Activated CD4-positive, alpha-beta memory T cell treated with anti-CD3 and anti-CD28 coated beads for 36 hours (primary cell): ENCODE results near the gene PRR5. TPM values are rescaled to one million over a fixed set of nuclear protein-coding genes. Genes with fewer than 3 reads are reported as not detected.
"Not testable (repeated sequence)": the region's sequence is repeated elsewhere in the genome, so short reads cannot be mapped to it uniquely, and the experiment has no call there.

Experiments
- CTCF ChIA-PET: fragments of 350-600 bp; sonication (Branson Sonifier 250); formaldehyde crosslinking; loops from one replicate; lab custom pipeline; 2021; ENCODE audit warnings: antibody characterized with exemption, inconsistent platforms; lab: Charles Lee
- POLR2A ChIA-PET: fragments of 350-600 bp; sonication (Branson Sonifier 250); formaldehyde crosslinking; loops from one replicate; lab custom pipeline; 2021; ENCODE audit warnings: antibody characterized with exemption; lab: Charles Lee
- DNase-seq: peaks from one replicate; pipeline ENCODE4 v3.0.0-alpha.2; 2020
- H3K27ac Mint-ChIP-seq: one replicate; pipeline ENCODE4 v1.8.0; 2021; ENCODE audit warnings: mixed read lengths
- H3K27me3 Mint-ChIP-seq: one replicate; pipeline ENCODE4 v1.8.0; 2021; ENCODE audit warnings: mixed read lengths
- H3K36me3 Mint-ChIP-seq: one replicate; pipeline ENCODE4 v1.8.0; 2021; ENCODE audit warnings: mixed read lengths
- H3K4me1 Mint-ChIP-seq: one replicate; pipeline ENCODE4 v1.8.0; 2021; ENCODE audit warnings: low read depth, mixed read lengths
- H3K4me3 Mint-ChIP-seq: one replicate; pipeline ENCODE4 v1.8.0; 2021; ENCODE audit warnings: mild to moderate bottlenecking, mixed read lengths
- H3K9me3 Mint-ChIP-seq: one replicate; pipeline ENCODE4 v1.8.0; 2021; ENCODE audit warnings: mixed read lengths
- intact Hi-C: fragments of 100-400 bp; cut with micrococcal nuclease; formaldehyde crosslinking; loops from one replicate; pipeline ENCODE4 v1.15.1; 2023
- total RNA-seq, 2 experiments: library from RNA; stranded (reverse); gene quantifications; one replicate each; pipeline ENCODE4 v1.2.3, GENCODE V29; 2021

The PRR5 gene
- total RNA-seq, 2 experiments from 2014 or later, result 10.3 to 11.8 TPM

- H3K4me3 Mint-ChIP-seq, result no peak overlapping the region
- no peaks in the 10 kb centered on the region for H3K9me3 Mint-ChIP-seq
- H3K36me3 Mint-ChIP-seq, result no peaks in the 10 kb centered on the region
- no peaks in the 10 kb centered on the region for H3K27me3 Mint-ChIP-seq
- no peak overlapping the region for H3K27ac Mint-ChIP-seq
- no peak for DNase-seq
- intact Hi-C loops, result no loop called here
- CTCF ChIA-PET, result interaction anchor here (2.8 kb wide), 1 partner anchor 19 kb away, joined by 21 read pairs; no protein-coding TSS in a partner anchor
- H3K4me1 Mint-ChIP-seq, result peaks cover 35% of the 10 kb centered on the region
- POLR2A ChIA-PET, result no interaction called here
Observed at GRCh38 chr22:44666207-44666585, 35.8 kb upstream of the PRR5 start.

- ChIA-PET CTCF (interaction anchor here (2.9 kb wide), 1 partner anchor 17 kb away, joined by 15 read pairs; no protein-coding TSS in a partner anchor), POLR2A (no interaction called here)
- Mint-ChIP-seq H3K36me3 (no peaks in the 10 kb centered on the region), H3K27me3 (no peaks in the 10 kb centered on the region), H3K4me1 (peaks cover 39% of the 10 kb centered on the region), H3K4me3 (peak overlapping the region; percentile 66), H3K9me3 (no peaks in the 10 kb centered on the region), H3K27ac (no peak overlapping the region)
- no peak for DNase-seq
- intact Hi-C loops, result no loop called here
Observed at GRCh38 chr22:44667276-44667675, 34.7 kb upstream of the PRR5 start.

DNA sequence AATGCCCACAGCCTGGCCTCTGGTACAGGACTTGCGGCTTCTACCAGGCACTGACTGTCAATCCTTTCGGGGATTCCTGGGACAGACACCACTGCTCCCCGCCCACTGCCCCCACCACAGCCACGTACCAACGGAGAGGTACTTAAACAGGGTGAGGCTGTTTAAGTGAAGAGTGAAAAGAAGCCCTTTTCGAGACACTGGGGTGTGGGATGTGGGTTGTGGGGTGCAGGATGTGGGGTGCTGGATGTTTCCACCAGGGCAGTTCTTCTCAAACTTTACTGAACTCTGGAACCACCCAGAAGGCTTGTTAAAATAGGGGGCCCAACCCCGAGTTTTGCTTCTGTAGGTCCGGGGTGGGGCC lies 34.2 kb upstream of the PRR5 start:
- peak overlapping the region; percentile 66 for H3K4me3 Mint-ChIP-seq
- peak; percentile 78 for DNase-seq
- no peaks in the 10 kb centered on the region for H3K9me3 Mint-ChIP-seq
- peak overlapping the region; percentile 3 for H3K27ac Mint-ChIP-seq
- ChIA-PET CTCF (interaction anchor here (2.9 kb wide), 1 partner anchor 17 kb away, joined by 15 read pairs; no protein-coding TSS in a partner anchor), POLR2A (no interaction called here)
- intact Hi-C loops, result loop anchor here (1.0 kb wide), 1 partner anchor 17 kb away; no protein-coding TSS in a partner anchor
- H3K36me3 Mint-ChIP-seq, result no peaks in the 10 kb centered on the region
- H3K27me3 Mint-ChIP-seq, result no peaks in the 10 kb centered on the region
- peaks cover 39% of the 10 kb centered on the region for H3K4me1 Mint-ChIP-seq

DNA sequence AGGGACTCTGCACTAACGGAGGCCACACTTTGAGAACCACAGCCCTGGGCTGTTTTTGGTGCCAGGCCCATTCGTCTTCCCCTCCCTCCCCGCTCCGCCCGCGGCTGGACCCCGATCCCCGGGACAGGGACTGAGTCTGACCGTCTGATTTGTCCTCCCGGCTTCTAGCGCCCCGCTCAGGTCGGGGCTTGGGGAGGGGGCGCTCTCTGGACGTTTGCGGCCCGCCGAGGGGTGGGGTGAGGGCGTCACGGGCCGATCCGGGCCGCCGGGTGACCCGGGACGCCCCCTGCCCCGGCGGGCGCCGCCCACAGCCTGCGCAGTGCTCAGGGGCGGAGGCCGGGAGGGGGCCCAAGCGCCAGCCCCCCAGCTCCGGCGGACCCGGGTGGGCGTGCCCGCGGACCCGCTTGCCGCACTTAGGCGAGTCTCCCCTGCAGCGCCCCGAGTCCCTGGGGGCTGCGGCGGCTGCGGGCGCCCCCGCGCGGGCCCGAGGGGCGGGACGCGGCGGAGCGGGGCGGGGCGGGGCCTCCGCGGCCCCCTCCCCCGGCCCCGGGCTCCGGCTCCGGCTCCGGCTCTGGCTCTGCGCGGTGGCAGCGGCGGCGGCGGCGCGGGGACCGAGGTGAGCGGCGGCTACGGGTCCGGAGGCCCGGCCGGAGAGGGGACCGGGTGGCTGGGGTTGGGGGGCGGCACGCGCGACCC lies 33.7 kb upstream of the PRR5 start:
- peak overlapping the region; percentile 66 for H3K4me3 Mint-ChIP-seq
- no peak overlapping the region for H3K27ac Mint-ChIP-seq
- intact Hi-C loops, result loop anchor here (1.0 kb wide), 1 partner anchor 17 kb away; no protein-coding TSS in a partner anchor
- H3K36me3 Mint-ChIP-seq, result no peaks in the 10 kb centered on the region
- H3K4me1 Mint-ChIP-seq, result peaks cover 39% of the 10 kb centered on the region
- ChIA-PET CTCF (interaction anchor here (2.9 kb wide), 1 partner anchor 16 kb away, joined by 15 read pairs; no protein-coding TSS in a partner anchor), POLR2A (no interaction called here)
- peak; percentile 39 for DNase-seq
- no peaks in the 10 kb centered on the region for H3K27me3 Mint-ChIP-seq
- no peaks in the 10 kb centered on the region for H3K9me3 Mint-ChIP-seq

GRCh38 chr22:44668886-44669521 lies 33.0 kb upstream of the PRR5 start:
- POLR2A ChIA-PET, result no interaction called here
- Mint-ChIP-seq H3K27ac (no peak overlapping the region), H3K36me3 (no peaks in the 10 kb centered on the region), H3K4me1 (peaks cover 34% of the 10 kb centered on the region), H3K4me3 (peak overlapping the region; percentile 70), H3K9me3 (no peaks in the 10 kb centered on the region), H3K27me3 (no peaks in the 10 kb centered on the region)
- CTCF ChIA-PET, result interaction anchor here (2.9 kb wide), 1 partner anchor 16 kb away, joined by 15 read pairs; no protein-coding TSS in a partner anchor
- intact Hi-C loops, result loop anchor here (1.0 kb wide), 1 partner anchor 16 kb away; no protein-coding TSS in a partner anchor
- no peak for DNase-seq

- no peaks in the 10 kb centered on the region for H3K9me3 Mint-ChIP-seq
- intact Hi-C loops, result no loop called here
- CTCF ChIA-PET, result interaction anchor here (1.7 kb wide), 1 partner anchor 16 kb away, joined by 4 read pairs; no protein-coding TSS in a partner anchor
- POLR2A ChIA-PET, result no interaction called here
- peak overlapping the region; percentile 70 for H3K4me3 Mint-ChIP-seq
- no peak overlapping the region for H3K27ac Mint-ChIP-seq
- no peak for DNase-seq
- peaks cover 29% of the 10 kb centered on the region for H3K4me1 Mint-ChIP-seq
- H3K36me3 Mint-ChIP-seq, result no peaks in the 10 kb centered on the region
- H3K27me3 Mint-ChIP-seq, result no peaks in the 10 kb centered on the region
Observed at GRCh38 chr22:44669561-44669976, 32.4 kb upstream of the PRR5 start.

DNA sequence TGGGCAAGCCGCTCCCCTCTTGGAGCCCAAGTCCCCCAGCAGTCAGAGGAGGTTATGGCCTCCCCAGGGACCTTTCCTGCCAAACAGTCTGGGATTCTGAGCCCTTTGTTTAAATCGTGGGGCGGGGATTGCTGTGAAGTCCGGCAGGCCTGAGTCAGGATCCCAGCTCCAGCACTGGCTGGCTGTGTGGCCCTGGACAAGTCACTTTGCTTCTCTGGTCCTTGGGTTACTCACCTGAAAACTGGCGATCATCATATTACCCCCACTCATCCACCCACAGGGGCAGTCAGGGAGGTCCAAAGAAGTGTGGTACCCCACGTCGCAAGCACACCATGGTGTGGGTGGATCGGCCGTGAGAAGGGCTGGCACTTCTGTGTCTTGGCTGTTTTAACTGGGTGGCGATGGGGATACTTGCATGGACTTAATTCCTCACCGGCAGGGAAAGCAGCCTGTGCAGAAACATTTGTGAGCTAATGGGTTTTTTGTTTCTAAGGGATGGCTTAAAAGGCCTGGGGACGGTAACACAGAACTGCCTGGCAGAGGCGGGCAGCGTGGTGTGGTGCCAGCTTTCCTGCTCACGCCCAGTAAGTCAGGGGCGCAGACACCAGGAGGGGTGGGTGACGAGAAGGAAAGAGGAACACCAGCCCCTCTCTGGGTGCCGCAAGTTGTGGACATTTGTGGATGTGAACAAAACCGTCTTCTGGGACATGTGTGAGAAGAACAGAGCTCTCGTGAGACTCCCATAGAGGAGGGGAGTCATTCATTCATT lies 31.6 kb upstream of the PRR5 start:
- intact Hi-C loops, result no loop called here
- no peaks in the 10 kb centered on the region for H3K9me3 Mint-ChIP-seq
- no peaks in the 10 kb centered on the region for H3K27me3 Mint-ChIP-seq
- H3K4me3 Mint-ChIP-seq, result peak overlapping the region; percentile 2
- no peak overlapping the region for H3K27ac Mint-ChIP-seq
- no peak for DNase-seq
- ChIA-PET CTCF (interaction anchor here (1.5 to 1.7 kb wide), 2 partner anchors 15 to 19 kb away, joined by 3 to 4 read pairs; no protein-coding TSS in a partner anchor), POLR2A (no interaction called here)
- H3K4me1 Mint-ChIP-seq, result peaks cover 22% of the 10 kb centered on the region
- no peaks in the 10 kb centered on the region for H3K36me3 Mint-ChIP-seq

DNA sequence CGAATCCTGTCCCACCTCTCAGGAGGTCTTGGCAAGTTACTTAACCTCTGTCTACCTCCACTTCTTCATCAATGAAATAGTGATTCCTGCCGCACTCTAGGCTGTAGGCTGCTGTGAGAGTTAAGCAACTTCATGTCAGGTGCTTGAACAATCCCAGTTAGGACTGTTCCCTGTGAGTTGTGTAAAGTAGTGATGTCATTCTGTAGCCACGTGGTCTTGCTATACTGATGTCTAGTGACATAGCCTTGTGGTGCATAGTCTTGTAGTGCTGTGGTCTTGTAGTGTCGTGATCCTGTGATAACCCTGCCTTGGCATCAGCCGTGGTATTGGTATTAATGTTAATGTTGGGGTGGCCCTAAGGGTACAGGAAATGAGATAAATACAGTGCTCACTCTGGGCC lies 30.3 kb upstream of the PRR5 start:
- Mint-ChIP-seq H3K27ac (no peak overlapping the region), H3K4me1 (peaks cover 15% of the 10 kb centered on the region), H3K9me3 (no peaks in the 10 kb centered on the region), H3K27me3 (no peaks in the 10 kb centered on the region), H3K4me3 (no peak overlapping the region), H3K36me3 (no peaks in the 10 kb centered on the region)
- ChIA-PET CTCF (no interaction called here), POLR2A (interaction anchor here (0.6 to 0.8 kb wide), 2 partner anchors 10 to 717 kb away, joined by 3 to 5 read pairs; no protein-coding TSS in a partner anchor)
- intact Hi-C loops, result no loop called here
- peak; percentile 28 for DNase-seq

DNA sequence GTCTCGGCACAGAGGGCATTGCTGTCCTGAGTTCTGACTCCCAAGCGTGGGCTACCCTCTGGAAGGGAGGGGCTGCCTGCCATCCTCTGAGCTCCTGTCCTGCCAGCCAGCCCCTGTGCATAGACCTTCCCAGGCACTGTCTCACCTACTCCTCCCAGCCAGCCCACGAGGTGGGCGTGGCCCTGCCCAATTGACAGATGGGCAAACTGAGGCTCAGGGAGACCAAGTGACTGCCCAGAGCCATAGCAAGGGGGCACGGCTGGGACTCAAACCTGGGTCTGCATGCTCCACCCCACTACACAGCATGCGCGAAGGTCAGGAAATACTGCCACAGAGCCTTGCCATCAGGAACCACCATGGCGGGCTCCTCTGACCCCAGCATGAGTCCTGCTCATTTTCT lies 29.4 kb upstream of the PRR5 start:
- no peaks in the 10 kb centered on the region for H3K9me3 Mint-ChIP-seq
- no peaks in the 10 kb centered on the region for H3K36me3 Mint-ChIP-seq
- intact Hi-C loops, result no loop called here
- POLR2A ChIA-PET, result no interaction called here
- H3K4me1 Mint-ChIP-seq, result peaks cover 13% of the 10 kb centered on the region
- H3K27ac Mint-ChIP-seq, result no peak overlapping the region
- no peak for DNase-seq
- CTCF ChIA-PET, result interaction anchor here (1.9 kb wide), 1 partner anchor 12 kb away, joined by 13 read pairs; no protein-coding TSS in a partner anchor
- no peak overlapping the region for H3K4me3 Mint-ChIP-seq
- no peaks in the 10 kb centered on the region for H3K27me3 Mint-ChIP-seq

DNA sequence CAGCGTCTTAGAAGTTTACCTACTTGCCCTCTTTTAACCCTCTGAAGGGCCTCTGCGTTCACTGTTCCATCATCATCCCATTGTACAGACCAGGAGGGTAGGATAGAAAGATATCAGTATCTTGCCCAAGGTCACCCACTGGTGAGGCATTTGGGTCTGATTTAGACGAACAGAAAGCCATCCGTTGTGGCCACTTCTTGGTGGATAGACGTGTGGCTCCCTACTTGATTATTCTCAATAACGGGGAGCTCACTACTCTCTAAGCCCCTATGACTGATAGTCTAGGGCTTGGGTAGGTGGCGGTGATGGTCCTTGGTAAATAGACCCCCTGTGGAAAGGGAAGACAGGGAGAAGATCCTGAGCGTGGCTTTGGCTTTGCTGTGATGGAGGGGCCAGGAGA lies 28.6 kb upstream of the PRR5 start:
- intact Hi-C loops, result no loop called here
- no peak for DNase-seq
- CTCF ChIA-PET, result interaction anchor here (1.9 kb wide), 1 partner anchor 11 kb away, joined by 13 read pairs; no protein-coding TSS in a partner anchor
- H3K4me1 Mint-ChIP-seq, result peaks cover 10% of the 10 kb centered on the region
- no peak overlapping the region for H3K27ac Mint-ChIP-seq
- H3K36me3 Mint-ChIP-seq, result no peaks in the 10 kb centered on the region
- no peaks in the 10 kb centered on the region for H3K27me3 Mint-ChIP-seq
- no peaks in the 10 kb centered on the region for H3K9me3 Mint-ChIP-seq
- POLR2A ChIA-PET, result no interaction called here
- H3K4me3 Mint-ChIP-seq, result no peak overlapping the region

- H3K27ac Mint-ChIP-seq, result not testable (repeated sequence)
Observed at GRCh38 chr22:44676066-44676440, 26.0 kb upstream of the PRR5 start.

More at GRCh38 chr22:44676066-44676440, 26.0 kb upstream of the PRR5 start:
- POLR2A ChIA-PET, result interaction anchor here (0.6 kb wide), 1 partner anchor 90 kb away, joined by 3 read pairs; no protein-coding TSS in a partner anchor
- intact Hi-C loops, DNase-seq, H3K27me3 Mint-ChIP-seq, H3K4me1 Mint-ChIP-seq, H3K36me3 Mint-ChIP-seq, H3K4me3 Mint-ChIP-seq, H3K9me3 Mint-ChIP-seq: not testable (repeated sequence)
- CTCF ChIA-PET, result interaction anchor here (1.7 kb wide), 1 partner anchor 9 kb away, joined by 11 read pairs; no protein-coding TSS in a partner anchor
